ENCODE data around the gene ZNF84.
A peak's percentile ranks its signal among the peaks of the same experiment; 100 is the strongest.

ZNF84 gene

GRCh38 chr12:133037207-133038005, at the start of gene ZNF84:
Gene ZNF84 (plus strand): TSS chr12:133037509. CDS start chr12:133041468, 3,959 bp downstream.
- peaks cover 54% of the 10 kb centered on the region for H3K9me3 Mint-ChIP-seq

GRCh38 chr12:132998741-132999140, 38.6 kb upstream of the ZNF84 start:
- Mint-ChIP-seq H3K36me3 (peaks cover 82% of the 10 kb centered on the region), H3K27me3 (no peaks in the 10 kb centered on the region), H3K27ac (no peak overlapping the region), H3K9me3 (peaks cover 73% of the 10 kb centered on the region), H3K4me1 (no peaks in the 10 kb centered on the region), H3K4me3 (no peak overlapping the region)
- CTCF ChIA-PET = interaction anchor here (1.1 kb wide), 1 partner anchor 11 kb away, joined by 3 read pairs; no protein-coding TSS in a partner anchor
- no peak for DNase-seq

More at GRCh38 chr12:133037207-133038005, at the start of gene ZNF84:
- Mint-ChIP-seq H3K27me3 (peaks cover 4% of the 10 kb centered on the region), H3K36me3 (peaks cover 54% of the 10 kb centered on the region), H3K4me3 (peak within 1 kb of the TSS; percentile 82), H3K27ac (peak within 1 kb of the TSS; percentile 98), H3K4me1 (peaks cover 24% of the 10 kb centered on the region)
- CTCF ChIA-PET = interaction anchor here (0.5 kb wide), 1 partner anchor 144 kb away, joined by 3 read pairs; the partner anchor contains the start of gene ZNF268
- DNase-seq = peak; percentile 99

GRCh38 chr12:133010657-133011297, 26.5 kb upstream of the ZNF84 start:
- no peak overlapping the region for H3K27ac Mint-ChIP-seq
- no peaks in the 10 kb centered on the region for H3K4me1 Mint-ChIP-seq
- CTCF ChIA-PET = no interaction called here
- DNase-seq = no peak
- H3K4me3 Mint-ChIP-seq = no peak overlapping the region
- H3K27me3 Mint-ChIP-seq = no peaks in the 10 kb centered on the region
- H3K9me3 Mint-ChIP-seq = peaks cover 70% of the 10 kb centered on the region
- peaks cover 88% of the 10 kb centered on the region for H3K36me3 Mint-ChIP-seq

GRCh38 chr12:133023566-133023965, 13.7 kb upstream of the ZNF84 start:
- no peak overlapping the region for H3K27ac Mint-ChIP-seq
- DNase-seq = no peak
- no peaks in the 10 kb centered on the region for H3K27me3 Mint-ChIP-seq
- CTCF ChIA-PET = no interaction called here
- H3K4me1 Mint-ChIP-seq = no peaks in the 10 kb centered on the region
- no peak overlapping the region for H3K4me3 Mint-ChIP-seq
- H3K36me3 Mint-ChIP-seq = peaks cover 19% of the 10 kb centered on the region
- peaks cover 62% of the 10 kb centered on the region for H3K9me3 Mint-ChIP-seq

GRCh38 chr12:133026996-133027395, 10.3 kb upstream of the ZNF84 start:
- H3K4me3 Mint-ChIP-seq = no peak overlapping the region
- no peaks in the 10 kb centered on the region for H3K4me1 Mint-ChIP-seq
- H3K27ac Mint-ChIP-seq = no peak overlapping the region
- H3K9me3 Mint-ChIP-seq = peaks cover 56% of the 10 kb centered on the region
- peaks cover 5% of the 10 kb centered on the region for H3K36me3 Mint-ChIP-seq
- no peaks in the 10 kb centered on the region for H3K27me3 Mint-ChIP-seq
- DNase-seq = no peak
- CTCF ChIA-PET = no interaction called here

GRCh38 chr12:133038118-133038709, 905 bp downstream of the ZNF84 start:
- peaks cover 24% of the 10 kb centered on the region for H3K4me1 Mint-ChIP-seq
- peaks cover 62% of the 10 kb centered on the region for H3K9me3 Mint-ChIP-seq
- peak overlapping the region; percentile 82 for H3K4me3 Mint-ChIP-seq
- CTCF ChIA-PET = interaction anchor here (0.5 kb wide), 1 partner anchor 143 kb away, joined by 3 read pairs; the partner anchor contains the start of gene ZNF268
- DNase-seq = no peak
- peak overlapping the region; percentile 98 for H3K27ac Mint-ChIP-seq
- H3K36me3 Mint-ChIP-seq = peaks cover 62% of the 10 kb centered on the region
- peaks cover 4% of the 10 kb centered on the region for H3K27me3 Mint-ChIP-seq

GRCh38 chr12:133046698-133047097, 9.4 kb downstream of the ZNF84 start:
- Mint-ChIP-seq H3K36me3 (peaks cover 94% of the 10 kb centered on the region), H3K27me3 (no peaks in the 10 kb centered on the region), H3K4me1 (no peaks in the 10 kb centered on the region), H3K27ac (no peak overlapping the region), H3K4me3 (no peak overlapping the region), H3K9me3 (peaks cover 80% of the 10 kb centered on the region)
- CTCF ChIA-PET = no interaction called here
- DNase-seq = no peak

GRCh38 chr12:133057446-133057845, 20.1 kb downstream of the ZNF84 start:
- H3K27me3 Mint-ChIP-seq = no peaks in the 10 kb centered on the region
- DNase-seq = no peak
- peaks cover 63% of the 10 kb centered on the region for H3K36me3 Mint-ChIP-seq
- H3K27ac Mint-ChIP-seq = no peak overlapping the region
- CTCF ChIA-PET = no interaction called here
- H3K9me3 Mint-ChIP-seq = peaks cover 69% of the 10 kb centered on the region
- H3K4me3 Mint-ChIP-seq = no peak overlapping the region
- no peaks in the 10 kb centered on the region for H3K4me1 Mint-ChIP-seq

- Mint-ChIP-seq H3K4me3 (no peak overlapping the region), H3K36me3 (peaks cover 56% of the 10 kb centered on the region), H3K27me3 (no peaks in the 10 kb centered on the region), H3K9me3 (peaks cover 71% of the 10 kb centered on the region), H3K27ac (no peak overlapping the region), H3K4me1 (no peaks in the 10 kb centered on the region)
- CTCF ChIA-PET = no interaction called here
- no peak for DNase-seq
These were observed 21.1 kb downstream of the ZNF84 start for GRCh38 chr12:133058203-133059113.

- peaks cover 34% of the 10 kb centered on the region for H3K36me3 Mint-ChIP-seq
- peaks cover 85% of the 10 kb centered on the region for H3K9me3 Mint-ChIP-seq
- H3K27ac Mint-ChIP-seq = no peak overlapping the region
- no peak for DNase-seq
- CTCF ChIA-PET = no interaction called here
- no peak overlapping the region for H3K4me3 Mint-ChIP-seq
- no peaks in the 10 kb centered on the region for H3K4me1 Mint-ChIP-seq
- H3K27me3 Mint-ChIP-seq = no peaks in the 10 kb centered on the region
These were observed 24.6 kb downstream of the ZNF84 start for GRCh38 chr12:133061954-133062353.

GRCh38 chr12:133063556-133063955, 26.2 kb downstream of the ZNF84 start:
- Mint-ChIP-seq H3K27me3 (no peaks in the 10 kb centered on the region), H3K4me3 (no peak overlapping the region), H3K36me3 (peaks cover 19% of the 10 kb centered on the region), H3K9me3 (peaks cover 81% of the 10 kb centered on the region), H3K4me1 (no peaks in the 10 kb centered on the region), H3K27ac (no peak overlapping the region)
- DNase-seq = no peak
- CTCF ChIA-PET = no interaction called here

GRCh38 chr12:133073836-133074235, 36.5 kb downstream of the ZNF84 start:
- no peaks in the 10 kb centered on the region for H3K4me1 Mint-ChIP-seq
- H3K36me3 Mint-ChIP-seq = peaks cover 8% of the 10 kb centered on the region
- CTCF ChIA-PET = no interaction called here
- DNase-seq = no peak
- no peaks in the 10 kb centered on the region for H3K27me3 Mint-ChIP-seq
- H3K9me3 Mint-ChIP-seq = peaks cover 52% of the 10 kb centered on the region
- no peak overlapping the region for H3K27ac Mint-ChIP-seq
- H3K4me3 Mint-ChIP-seq = no peak overlapping the region

GRCh38 chr12:133080026-133080367, 42.7 kb downstream of the ZNF84 start:
- Mint-ChIP-seq H3K27ac (no peak overlapping the region), H3K4me1 (peaks cover 17% of the 10 kb centered on the region), H3K27me3 (no peaks in the 10 kb centered on the region), H3K4me3 (no peak overlapping the region), H3K9me3 (peaks cover 49% of the 10 kb centered on the region), H3K36me3 (peaks cover 43% of the 10 kb centered on the region)
- CTCF ChIA-PET = interaction anchor here (2.1 kb wide), 1 partner anchor 101 kb away, joined by 6 read pairs; the partner anchor contains the start of gene ZNF268
- DNase-seq = peak; percentile 99

Measured in activated naive CD4-positive, alpha-beta T cell treated with anti-CD3 and anti-CD28 coated beads, Interleukin-2, amount 10 ng/mL, durations not matched to agents 7 days and 5 days (primary cell).